Astrocyte of the spinal cord (primary cell): ENCODE measurements around the gene CDC5L.
"Not testable (repeated sequence)": the region's sequence is repeated elsewhere in the genome, so short reads cannot be mapped to it uniquely, and the experiment has no call there.

Source experiments
- DNase-seq: peaks from one replicate; pipeline ENCODE4 v3.0.0; 2011; ENCODE audit warnings: low read depth, low spot score
- H3K4me3 ChIP-seq: 2 replicates; pipeline ENCODE4 v1.5.1; 2011; ENCODE audit warnings: low read depth, mild to moderate bottlenecking, low read length, moderate library complexity
- in situ Hi-C: cut with HindIII; loops from 2 replicates; pipeline ENCODE4 v1.10.0; 2017; ENCODE audit warnings: low sequenced_read_pairs
- TF ChIP-seq, protein P1 (sequence below): IDR thresholded peaks from 2 replicates; pipeline ENCODE4 v1.5.1; 2012; ENCODE audit warnings: low read depth, mild to moderate bottlenecking, low read length, inconsistent platforms

Gene CDC5L

DNA sequence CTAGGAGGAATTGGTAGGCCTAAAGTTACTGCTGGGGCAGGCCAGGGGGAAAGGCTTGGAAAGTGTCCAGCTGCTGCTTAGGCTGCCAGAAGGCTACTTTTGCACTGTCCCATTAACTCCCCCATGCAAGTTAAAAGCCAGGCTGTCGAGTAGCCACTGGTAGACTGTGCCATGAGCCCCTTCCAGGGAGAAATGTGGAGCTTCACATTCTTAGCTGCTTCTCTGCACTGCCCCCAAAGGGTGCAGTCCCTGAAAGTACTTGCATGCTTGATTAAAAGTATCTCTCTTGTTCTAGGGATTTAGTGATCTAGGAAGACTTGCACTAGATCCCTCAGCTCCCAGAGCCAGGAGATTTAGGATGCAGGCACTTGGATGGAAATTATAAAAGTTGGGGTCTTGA lies 57.3 kb downstream of the CDC5L start:
- TF ChIP-seq, protein P1, sequence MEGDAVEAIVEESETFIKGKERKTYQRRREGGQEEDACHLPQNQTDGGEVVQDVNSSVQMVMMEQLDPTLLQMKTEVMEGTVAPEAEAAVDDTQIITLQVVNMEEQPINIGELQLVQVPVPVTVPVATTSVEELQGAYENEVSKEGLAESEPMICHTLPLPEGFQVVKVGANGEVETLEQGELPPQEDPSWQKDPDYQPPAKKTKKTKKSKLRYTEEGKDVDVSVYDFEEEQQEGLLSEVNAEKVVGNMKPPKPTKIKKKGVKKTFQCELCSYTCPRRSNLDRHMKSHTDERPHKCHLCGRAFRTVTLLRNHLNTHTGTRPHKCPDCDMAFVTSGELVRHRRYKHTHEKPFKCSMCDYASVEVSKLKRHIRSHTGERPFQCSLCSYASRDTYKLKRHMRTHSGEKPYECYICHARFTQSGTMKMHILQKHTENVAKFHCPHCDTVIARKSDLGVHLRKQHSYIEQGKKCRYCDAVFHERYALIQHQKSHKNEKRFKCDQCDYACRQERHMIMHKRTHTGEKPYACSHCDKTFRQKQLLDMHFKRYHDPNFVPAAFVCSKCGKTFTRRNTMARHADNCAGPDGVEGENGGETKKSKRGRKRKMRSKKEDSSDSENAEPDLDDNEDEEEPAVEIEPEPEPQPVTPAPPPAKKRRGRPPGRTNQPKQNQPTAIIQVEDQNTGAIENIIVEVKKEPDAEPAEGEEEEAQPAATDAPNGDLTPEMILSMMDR = no peak
- in situ Hi-C loops = no loop called here
- no peak overlapping the region for H3K4me3 ChIP-seq
- DNase-seq = no peak

DNA sequence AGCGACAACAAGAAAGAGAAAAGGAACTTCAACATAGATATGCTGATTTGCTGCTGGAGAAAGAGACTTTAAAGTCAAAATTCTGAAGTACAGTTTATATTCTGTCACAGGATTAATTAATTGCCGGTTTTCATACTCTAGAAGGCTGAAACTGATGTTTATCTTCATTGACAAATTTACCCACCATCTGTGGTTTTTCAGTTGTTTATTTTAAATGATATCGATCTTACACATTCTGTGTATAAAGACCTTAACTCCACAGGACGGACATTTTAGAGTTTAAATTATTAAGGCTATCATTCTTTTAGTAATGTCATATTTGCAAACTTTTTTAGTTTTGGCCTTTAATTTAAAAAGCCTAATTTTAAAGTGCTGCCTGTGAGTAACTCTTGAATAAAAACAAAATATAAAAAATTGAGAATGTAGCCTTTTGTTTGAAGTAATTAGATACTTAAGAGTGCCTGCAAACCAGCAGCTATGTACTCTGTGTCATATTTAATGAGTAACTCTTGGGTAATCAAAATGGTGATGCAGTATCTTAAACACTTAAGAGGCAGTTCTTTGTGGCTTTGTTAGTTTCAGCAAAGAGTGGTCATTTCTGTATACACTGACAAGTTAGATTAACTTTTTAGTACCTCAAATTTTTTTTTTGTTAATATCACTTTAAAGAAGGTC lies 59.3 kb downstream of the CDC5L start:
- TF ChIP-seq, protein P1 = no peak
- in situ Hi-C loops = no loop called here
- no peak overlapping the region for H3K4me3 ChIP-seq
- DNase-seq = peak; percentile 80

DNA sequence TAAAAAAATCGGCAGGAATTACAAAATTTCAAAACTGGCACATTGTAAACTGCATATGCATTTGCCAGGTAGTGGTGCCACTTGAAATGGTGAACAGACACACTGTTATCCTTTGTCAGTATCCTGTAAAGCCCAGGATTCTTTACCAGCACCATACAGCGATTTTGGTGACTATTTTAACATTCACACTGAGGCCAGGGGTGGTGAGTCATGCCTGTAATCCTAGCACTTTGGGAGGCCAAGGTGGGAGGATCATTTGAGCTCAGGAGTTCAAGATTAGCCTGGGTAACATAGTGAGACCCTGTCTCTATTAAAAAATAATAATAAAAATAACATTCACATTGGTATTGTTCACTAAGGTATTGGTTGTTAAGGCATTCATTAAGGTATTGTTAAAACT lies 61.7 kb downstream of the CDC5L start:
- DNase-seq, H3K4me3 ChIP-seq, in situ Hi-C loops: not testable (repeated sequence)

DNA sequence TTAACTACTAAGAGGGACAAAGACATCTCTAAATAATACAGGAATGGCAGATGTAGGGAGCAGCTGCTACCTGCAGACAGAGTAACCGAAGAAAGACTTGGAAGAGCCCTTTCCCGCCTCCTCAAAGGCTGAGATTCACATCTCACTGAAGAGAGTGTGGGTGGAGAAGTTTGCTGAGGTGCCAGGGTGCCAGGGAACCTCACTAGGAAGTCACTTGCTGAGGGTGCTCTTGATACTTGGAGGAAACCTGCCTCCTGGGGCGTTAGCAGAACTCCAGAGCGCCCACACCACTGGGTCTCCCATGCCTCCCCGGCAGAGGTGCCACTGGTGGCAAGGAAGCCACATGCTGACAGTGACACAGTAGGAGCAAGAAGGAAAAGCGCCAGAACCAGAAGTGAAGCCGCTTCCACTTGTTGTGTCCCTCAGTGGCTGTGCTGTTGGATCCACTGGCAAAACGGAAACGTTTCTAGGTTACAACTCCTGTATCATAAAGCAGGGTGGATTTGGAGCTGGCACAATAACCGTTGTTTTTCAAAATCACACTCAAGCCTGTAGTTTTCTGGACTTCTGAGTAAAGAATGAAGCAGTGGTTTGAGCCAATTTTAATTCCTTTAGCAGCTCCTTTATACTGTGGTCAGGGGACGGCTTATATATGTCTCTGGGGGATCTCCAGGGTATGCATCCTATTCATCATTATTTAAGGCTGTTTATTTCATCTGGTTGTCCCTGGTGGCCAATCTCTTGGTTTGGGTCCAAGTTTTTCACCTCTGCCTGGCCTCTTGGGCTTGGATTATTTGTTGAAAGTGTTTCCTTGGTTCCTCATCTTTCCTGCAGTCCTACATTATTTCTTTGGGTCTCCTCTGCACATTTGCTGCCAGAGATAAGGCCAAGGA lies 64.5 kb downstream of the CDC5L start:
- in situ Hi-C loops = no loop called here
- no peak overlapping the region for H3K4me3 ChIP-seq
- TF ChIP-seq, protein P1 = no peak
- DNase-seq = peak; percentile 45

DNA sequence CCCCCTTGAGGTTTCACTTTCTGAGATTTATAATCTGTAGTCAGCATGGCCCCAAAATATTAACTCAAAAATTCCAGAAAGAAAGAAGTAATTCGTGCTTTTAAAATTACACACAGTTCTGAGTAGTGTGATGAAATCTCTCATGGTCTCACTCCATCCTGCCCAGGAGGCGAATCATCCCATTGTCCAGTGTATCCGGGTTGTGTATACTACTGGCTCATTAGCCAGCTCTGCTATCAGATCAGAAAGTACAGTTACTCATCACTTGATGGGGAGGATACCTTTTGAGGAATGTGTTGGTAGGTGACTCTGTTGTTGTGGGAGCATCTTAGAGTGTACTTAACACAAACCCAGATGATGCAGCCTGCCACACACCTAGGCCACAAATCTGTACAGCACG lies 65.2 kb downstream of the CDC5L start:
- no peak overlapping the region for H3K4me3 ChIP-seq
- DNase-seq = peak; percentile 45
- TF ChIP-seq, protein P1 = no peak
- in situ Hi-C loops = no loop called here

DNA sequence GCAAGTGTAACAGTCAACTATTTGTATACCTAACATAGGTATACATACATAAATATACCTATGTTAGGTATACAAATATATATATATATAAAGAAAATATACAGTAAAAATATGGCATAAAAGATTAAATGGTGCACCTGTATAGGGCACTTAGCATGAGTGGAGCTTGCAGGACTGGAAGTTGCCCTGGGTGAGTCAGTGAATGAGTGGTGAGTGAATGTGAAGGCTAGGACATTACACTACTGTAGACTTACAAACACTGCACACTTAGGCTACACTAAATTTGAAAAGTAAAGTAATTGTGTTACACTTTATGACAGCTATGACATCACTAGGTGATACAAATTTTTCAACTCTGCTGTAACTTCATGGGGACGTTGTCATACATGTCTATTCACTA lies 65.6 kb downstream of the CDC5L start:
- DNase-seq = no peak
- TF ChIP-seq, protein P1 = no peak
- H3K4me3 ChIP-seq = no peak overlapping the region
- in situ Hi-C loops = no loop called here

DNA sequence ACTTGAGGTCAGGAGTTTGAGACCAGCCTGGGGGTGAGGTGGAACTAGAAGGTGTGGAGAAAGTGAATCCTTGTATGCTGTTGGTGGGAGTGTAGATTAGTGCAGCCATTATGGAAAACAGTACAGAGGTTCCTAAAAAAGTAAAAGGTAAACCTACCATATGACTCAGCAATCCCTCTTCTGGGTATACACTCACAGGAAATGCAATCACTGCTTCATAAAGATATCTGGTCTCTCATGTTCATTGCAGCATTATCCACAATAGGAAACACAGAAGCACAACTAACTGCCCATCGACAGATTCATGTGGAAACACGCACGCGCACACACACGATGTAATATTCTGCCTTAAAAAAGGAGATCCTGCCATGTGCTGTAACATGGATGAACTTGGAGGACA lies 66.7 kb downstream of the CDC5L start:
- no peak for DNase-seq
- in situ Hi-C loops = no loop called here
- TF ChIP-seq, protein P1 = no peak
- H3K4me3 ChIP-seq = no peak overlapping the region
